HepG2 (cell line): Measurements from ENCODE around the gene FAF2. TPM values are rescaled to one million over a fixed set of nuclear protein-coding genes. Genes with fewer than 3 reads are reported as not detected.

Experiments used
- ATAC-seq: fragments of 200-7000 bp; cut with Tn5 transposase; 3 replicates; pipeline ENCODE4 v1.9.1; 2020; ENCODE audit warnings: mild to moderate bottlenecking, moderate library complexity
- BruUV-seq: library from RNA; stranded (reverse); fragments of 400-500 nt; replicated peaks from 2 replicates; lab custom pipeline; 2021; lab: Mats Ljungman, UMichigan
- CTCF ChIA-PET: fragments of 300-600 bp; formaldehyde crosslinking; extraction: SDS; loops from one replicate; lab custom pipeline; 2021; ENCODE audit warnings: low total read pairs, inconsistent platforms, low intra/inter-chr PET ratio; lab: Yijun Ruan, JAX
- POLR2A ChIA-PET: fragments of 350-600 bp; sonication (Branson Sonifier 250); formaldehyde crosslinking; loops from one replicate; lab custom pipeline; 2020; ENCODE audit warnings: antibody characterized with exemption, inconsistent platforms; lab: Yijun Ruan, JAX
- DNase-seq: peaks from one replicate; pipeline ENCODE4 v3.0.0-alpha.2; 2015; ENCODE audit warnings: low spot score
- FAIRE-seq: peaks from 3 replicates; lab custom pipeline; 2011; peaks lifted over from hg19 to GRCh38; lab: Jason Lieb, UNC
- H2AFZ ChIP-seq: one replicate; pipeline ENCODE4 v1.6.1; 2011; ENCODE audit warnings: low read length, inconsistent platforms
- H3K27ac ChIP-seq: fragments of 300-600 bp; 3 replicates; pipeline ENCODE4 v1.8.0; 2011; ENCODE audit warnings: mixed run types, mild to moderate bottlenecking, mixed read lengths, low read length, inconsistent platforms; ENCODE audit not compliant: insufficient read depth; ENCODE audit errors: extremely low read length
- H3K27me3 ChIP-seq, 2 experiments: fragments of 200-600 bp in 1 of 2; 2 replicates in 1 of 2; 3 replicates in 1 of 2; pipeline versions ENCODE4 v1.6.0 to v1.8.0; 2011; ENCODE audit warnings: low read length in 2 of 2, mild to moderate bottlenecking in 2 of 2, moderate library complexity in 2 of 2, inconsistent platforms in 1 of 2; ENCODE audit not compliant: insufficient read depth in 2 of 2, control insufficient read depth in 1 of 2
- H3K36me3 ChIP-seq, 2 experiments: fragments of 200-600 bp in 1 of 2; replicated peaks in 1 of 2; 2 replicates in 1 of 2; 3 replicates in 1 of 2; pipeline versions ENCODE4 v1.5.1 to v1.8.0; 2011; ENCODE audit warnings: low read length in 2 of 2, inconsistent platforms in 1 of 2; ENCODE audit not compliant: insufficient read depth in 2 of 2, control insufficient read depth in 1 of 2
- H3K4me1 ChIP-seq: 2 replicates; pipeline ENCODE4 v1.5.1; 2012; ENCODE audit warnings: low read length, inconsistent platforms; ENCODE audit not compliant: insufficient read depth
- H3K4me2 ChIP-seq: 2 replicates; pipeline ENCODE4 v1.6.0; 2011; ENCODE audit warnings: low read depth, low read length, inconsistent platforms
- H3K4me3 ChIP-seq, 3 experiments: fragments of 200-600 bp in 1 of 3; sonication (generic), shearing (Covaris generic) in 1 of 3; replicated peaks in 1 of 3; 2 replicates each; pipeline ENCODE4 v1.5.1; 2011 to 2016; ENCODE audit warnings: low read length in 3 of 3, inconsistent platforms in 2 of 3, low read depth in 2 of 3, mild to moderate bottlenecking in 2 of 3, control low read depth in 1 of 3, mixed read lengths in 1 of 3; ENCODE audit not compliant: insufficient read depth in 1 of 3
- H3K79me2 ChIP-seq: one replicate; pipeline ENCODE4 v1.6.1; 2011; ENCODE audit warnings: low read length, inconsistent platforms; ENCODE audit not compliant: insufficient read depth
- H3K9ac ChIP-seq: 2 replicates; pipeline ENCODE4 v1.6.0; 2011; ENCODE audit warnings: mild to moderate bottlenecking, low read depth, low read length, inconsistent platforms; ENCODE audit not compliant: insufficient read depth
- H3K9me3 ChIP-seq: 2 replicates; pipeline ENCODE4 v1.5.1; 2012; ENCODE audit warnings: mild to moderate bottlenecking, low read length
- H4K20me1 ChIP-seq: 2 replicates; pipeline ENCODE4 v1.6.0; 2011; ENCODE audit warnings: inconsistent platforms, mild to moderate bottlenecking, low read length, moderate library complexity; ENCODE audit not compliant: insufficient read depth
- ATF7 ChIP-seq, 2 experiments: fragments of 450-650 bp in 1 of 2; sonication (generic) in 1 of 2; formaldehyde crosslinking in 1 of 2; IDR thresholded peaks; 2 replicates each; pipeline versions ENCODE4 v1.4.0 to v1.6.1; 2016 to 2020; ENCODE audit warnings: antibody characterized with exemption in 1 of 2, mild to moderate bottlenecking in 1 of 2, missing genetic modification reagents in 1 of 2
- FOXJ3 ChIP-seq: sonication (generic); formaldehyde crosslinking; IDR thresholded peaks from 2 replicates; pipeline ENCODE4 v1.4.0; 2020; ENCODE audit warnings: missing genetic modification reagents, mild to moderate bottlenecking, borderline replicate concordance
- FOXO4 ChIP-seq: sonication (generic); formaldehyde crosslinking; conservative IDR thresholded peaks from 2 replicates; pipeline ENCODE4 v1.8.1; 2023; ENCODE audit warnings: missing genetic modification reagents
- HDAC2 ChIP-seq: sonication (generic); formaldehyde crosslinking; IDR thresholded peaks from 2 replicates; pipeline ENCODE4 v1.4.0; 2020; ENCODE audit warnings: missing genetic modification reagents
- MTA1 ChIP-seq: sonication (generic); formaldehyde crosslinking; IDR thresholded peaks from 2 replicates; pipeline ENCODE4 v1.4.0; 2020; ENCODE audit warnings: missing genetic modification reagents, mild to moderate bottlenecking, borderline replicate concordance
- NCOA5 ChIP-seq: sonication (generic); formaldehyde crosslinking; IDR thresholded peaks from 2 replicates; pipeline ENCODE4 v1.4.0; 2020; ENCODE audit warnings: missing genetic modification reagents
- NRL ChIP-seq: sonication (generic); formaldehyde crosslinking; IDR thresholded peaks from 2 replicates; pipeline ENCODE4 v1.5.0; 2020; ENCODE audit warnings: missing genetic modification reagents, mild to moderate bottlenecking, moderate library complexity, borderline replicate concordance
- ZBTB44 ChIP-seq: sonication (generic); formaldehyde crosslinking; IDR thresholded peaks from 2 replicates; pipeline ENCODE4 v1.4.0; 2020; ENCODE audit warnings: missing genetic modification reagents
- ZNF414 ChIP-seq: sonication (generic); formaldehyde crosslinking; IDR thresholded peaks from 2 replicates; pipeline ENCODE4 v1.5.0; 2020; ENCODE audit warnings: missing genetic modification reagents
- ZNF558 ChIP-seq: sonication (generic); formaldehyde crosslinking; IDR thresholded peaks from 2 replicates; pipeline ENCODE4 v1.9.0; 2022; ENCODE audit warnings: mild to moderate bottlenecking, missing genetic modification reagents, borderline replicate concordance
- ZNF704 ChIP-seq: sonication (generic); formaldehyde crosslinking; IDR thresholded peaks from 2 replicates; pipeline ENCODE4 v1.8.1; 2023; ENCODE audit warnings: mild to moderate bottlenecking, inconsistent platforms, moderate library complexity, missing genetic modification reagents, borderline replicate concordance
- ZNF710 ChIP-seq: sonication (generic); formaldehyde crosslinking; IDR thresholded peaks from 2 replicates; pipeline ENCODE4 v1.5.0; 2020; ENCODE audit warnings: mild to moderate bottlenecking, missing genetic modification reagents, borderline replicate concordance
- ZSCAN12 ChIP-seq: sonication (generic); formaldehyde crosslinking; IDR thresholded peaks from 2 replicates; pipeline ENCODE4 v1.9.0; 2021; ENCODE audit warnings: mild to moderate bottlenecking, missing genetic modification reagents
- WGBS: methylation state at CpG from one replicate; pipeline ENCODE4 v1.1.6; 2017; ENCODE audit warnings: low lambda C conversion rate; 5-methylcytosine and 5-hydroxymethylcytosine counted together
- in situ Hi-C: cut with HindIII; loops from 2 replicates; pipeline ENCODE4 v1.10.0; 2017; ENCODE audit warnings: low pct_unique_long_range_greater_than_20kb; ENCODE audit not compliant: extremely low pct_ligation_motif_present
- intact Hi-C: fragments of 100-400 bp; cut with micrococcal nuclease; formaldehyde crosslinking; loops from one replicate; pipeline ENCODE4 v1.10.0; 2022; ENCODE audit not compliant: unreplicated experiment
- polyA plus RNA-seq, 8 experiments: library from polyadenylated mRNA; depleted of rRNA in 3 of 8; stranded (reverse) in 7 of 8; unstranded in 1 of 8; fragments of >200 nt; fragmentation: Illumina TruSeq in 4 of 8; extraction: Trizol in 4 of 8; gene quantifications; 2 replicates each; pipeline versions ENCODE4 v1.2.1 to v1.2.3, GENCODE V29; 2011 to 2016; ENCODE audit warnings: low read depth in 4 of 8, missing spikeins in 1 of 8, mixed read lengths in 1 of 8; ENCODE audit not compliant: insufficient read depth in 1 of 8
- total RNA-seq, 5 experiments: library from RNA; depleted of rRNA; stranded (reverse); fragments of >200 nt; fragmentation: Illumina TruSeq; extraction: Trizol; gene quantifications; 2 replicates each; pipeline ENCODE4 v1.2.3, GENCODE V29; 2016; ENCODE audit warnings: low read depth in 1 of 5

The FAF2 gene
- total and polyA plus RNA-seq, 2 of the 13 experiments (the other 11 are each of a cell fraction or from before 2014, with no cell fraction given) = 27.8 to 34.3 TPM

GRCh38 chr5:176486189-176486757, 38.1 kb downstream of the FAF2 start:
- Histone ChIP-seq H3K27ac (no peak overlapping the region), H3K4me1 (peaks cover 10% of the 10 kb centered on the region; the same call in 1 of the 2 replicates), H3K4me2 (no peak overlapping the region), H3K9me3 (no peaks in the 10 kb centered on the region), H2AFZ (no peak overlapping the region), H3K9ac (no peak overlapping the region)
- CTCF ChIA-PET = no interaction called here
- DNase-seq = no peak
- no peak for FAIRE-seq
- TF ChIP-seq ATF7 (IDR thresholded peaks at IDR 0.05) (no peak), ATF7 (CRISPR knock-in tag; IDR thresholded peaks at IDR 0.05) (no peak), FOXO4 (CRISPR knock-in tag) (no peak), MTA1 (CRISPR knock-in tag) (no peak), HDAC2 (CRISPR knock-in tag) (no peak), ZNF414 (no peak), ZBTB44 (CRISPR knock-in tag) (no peak), NRL (CRISPR knock-in tag) (no peak), ZNF558 (CRISPR knock-in tag) (no peak), ZSCAN12 (CRISPR knock-in tag) (no peak), NCOA5 (CRISPR knock-in tag) (no peak), ZNF704 (CRISPR knock-in tag) (no peak), FOXJ3 (no peak), ZNF710 (no peak)
- TF ChIP-seq, all 625 proteins: peak for 0
- peaks cover 12 to 52% of the 10 kb centered on the region in 2 experiments for H3K36me3 ChIP-seq
- H3K4me3 ChIP-seq = no peak overlapping the region
- POLR2A ChIA-PET = no interaction called here
- no peaks in the 10 kb centered on the region for H3K27me3 ChIP-seq
- in situ Hi-C loops (loop anchor here (10.0 kb wide), 1 partner anchor 71 kb away; the partner anchor contains the start of gene CLTB), intact Hi-C loops (loop anchor here (10.0 kb wide), 1 partner anchor 71 kb away; the partner anchor contains the start of gene CLTB)
- no TSS peak for BruUV-seq
- no peak for ATAC-seq
- peaks cover 2% of the 10 kb centered on the region for H3K79me2 ChIP-seq
- 87% methylated on average over 7 of the region's 7 CpGs for WGBS
- no peaks in the 10 kb centered on the region for H4K20me1 ChIP-seq
